H9 (cell line): Measurements from ENCODE around the gene PDE3A. TPM values are rescaled to one million over a fixed set of nuclear protein-coding genes. Genes with fewer than 3 reads are reported as not detected.

ENCODE experiments used
- DNase-seq: peaks from one replicate; pipeline ENCODE4 v3.0.0-alpha.2; 2017
- H2AFZ ChIP-seq: one replicate; pipeline ENCODE4 v1.6.1; 2013; ENCODE audit warnings: mild to moderate bottlenecking, low read length, control low read depth, moderate library complexity
- H2AK5ac ChIP-seq: 2 replicates; pipeline ENCODE4 v1.6.1; 2013; ENCODE audit warnings: low read length, control low read depth, mixed read lengths; ENCODE audit not compliant: insufficient read length
- H2BK120ac ChIP-seq: one replicate; pipeline ENCODE4 v1.6.1; 2013; ENCODE audit warnings: low read depth, mild to moderate bottlenecking, low read length, control low read depth, inconsistent platforms; ENCODE audit not compliant: poor library complexity, severe bottlenecking
- H2BK12ac ChIP-seq: 2 replicates; pipeline ENCODE4 v1.6.1; 2013; ENCODE audit warnings: low read length, control low read depth, mixed read lengths, low read depth; ENCODE audit not compliant: insufficient read length
- H2BK15ac ChIP-seq: 2 replicates; pipeline ENCODE4 v1.6.1; 2013; ENCODE audit warnings: low read depth, low read length, control low read depth
- H2BK20ac ChIP-seq: one replicate; pipeline ENCODE4 v1.6.1; 2013; ENCODE audit warnings: low read depth, mild to moderate bottlenecking, low read length, control low read depth, inconsistent platforms; ENCODE audit not compliant: poor library complexity, severe bottlenecking
- H2BK5ac ChIP-seq: 2 replicates; pipeline ENCODE4 v1.6.1; 2013; ENCODE audit warnings: low read length, control low read depth, mixed read lengths; ENCODE audit not compliant: insufficient read length
- H3K14ac ChIP-seq: 2 replicates; pipeline ENCODE4 v1.6.1; 2013; ENCODE audit warnings: low read length, control low read depth; ENCODE audit not compliant: insufficient read depth
- H3K18ac ChIP-seq: 2 replicates; pipeline ENCODE4 v1.6.1; 2013; ENCODE audit warnings: low read depth, mild to moderate bottlenecking, mixed read lengths, low read length, control low read depth; ENCODE audit not compliant: insufficient read length
- H3K23ac ChIP-seq: 2 replicates; pipeline ENCODE4 v1.6.1; 2013; ENCODE audit warnings: low read length, control low read depth, mixed read lengths, low read depth; ENCODE audit not compliant: insufficient read length
- H3K23me2 ChIP-seq: 2 replicates; pipeline ENCODE4 v1.6.1; 2013; ENCODE audit warnings: low read depth, mild to moderate bottlenecking, mixed read lengths, low read length, control low read depth; ENCODE audit not compliant: insufficient read length, poor library complexity, severe bottlenecking
- H3K27ac ChIP-seq: 2 replicates; pipeline ENCODE4 v1.5.1; 2013; ENCODE audit warnings: low read length, control low read depth, mixed read lengths, low read depth; ENCODE audit not compliant: insufficient read length
- H3K27me3 ChIP-seq: 2 replicates; pipeline ENCODE4 v1.6.1; 2013; ENCODE audit warnings: low read length, control low read depth, inconsistent platforms; ENCODE audit not compliant: insufficient read depth
- H3K4ac ChIP-seq: 2 replicates; pipeline ENCODE4 v1.6.1; 2013; ENCODE audit warnings: low read depth, mild to moderate bottlenecking, control low read depth, inconsistent platforms, low read length, moderate library complexity
- H3K4me1 ChIP-seq: 2 replicates; pipeline ENCODE4 v1.6.1; 2013; ENCODE audit warnings: low read length, control low read depth, inconsistent platforms; ENCODE audit not compliant: insufficient read depth
- H3K4me2 ChIP-seq: 2 replicates; pipeline ENCODE4 v1.6.1; 2013; ENCODE audit warnings: low read length, control low read depth, mixed read lengths; ENCODE audit not compliant: insufficient read length, insufficient read depth
- H3K56ac ChIP-seq: 2 replicates; pipeline ENCODE4 v1.6.1; 2013; ENCODE audit warnings: low read depth, mild to moderate bottlenecking, mixed read lengths, low read length, control low read depth; ENCODE audit not compliant: insufficient read length
- H3K79me1 ChIP-seq: 2 replicates; pipeline ENCODE4 v1.6.1; 2013; ENCODE audit warnings: low read depth, mild to moderate bottlenecking, moderate library complexity, low read length, control low read depth, inconsistent platforms; ENCODE audit not compliant: insufficient read depth, poor library complexity, severe bottlenecking
- H3K79me2 ChIP-seq: 2 replicates; pipeline ENCODE4 v1.6.1; 2013; ENCODE audit warnings: low read length, control low read depth, inconsistent platforms; ENCODE audit not compliant: insufficient read depth
- H3K9ac ChIP-seq: 2 replicates; pipeline ENCODE4 v1.6.1; 2013; ENCODE audit warnings: low read length, control low read depth, mixed read lengths; ENCODE audit not compliant: insufficient read length; ENCODE audit errors: extremely low read depth
- H3K9me3 ChIP-seq: one replicate; pipeline ENCODE4 v1.6.1; 2013; ENCODE audit warnings: low read depth, low read length, inconsistent platforms; ENCODE audit not compliant: control insufficient read depth
- H3T11ph ChIP-seq: one replicate; pipeline ENCODE4 v1.6.1; 2013; ENCODE audit warnings: mild to moderate bottlenecking, low read length, control low read depth, inconsistent platforms
- H4K20me1 ChIP-seq: one replicate; pipeline ENCODE4 v1.6.1; 2013; ENCODE audit not compliant: control insufficient read depth, insufficient read length, insufficient read depth
- H4K5ac ChIP-seq: 2 replicates; pipeline ENCODE4 v1.6.1; 2013; ENCODE audit warnings: low read depth, mild to moderate bottlenecking, mixed read lengths, low read length, control low read depth; ENCODE audit not compliant: insufficient read length
- H4K8ac ChIP-seq: replicated peaks from 2 replicates; pipeline ENCODE4 v1.6.1; 2013; ENCODE audit warnings: low read length, control low read depth, mixed read lengths, low read depth; ENCODE audit not compliant: insufficient read length
- H4K91ac ChIP-seq: 2 replicates; pipeline ENCODE4 v1.6.1; 2013; ENCODE audit warnings: low read depth, mild to moderate bottlenecking, moderate library complexity, mixed read lengths, low read length, control low read depth; ENCODE audit not compliant: insufficient read length
- H3K27ac Mint-ChIP-seq, 3 experiments: 2 replicates in 2 of 3; 3 replicates in 1 of 3; pipeline ENCODE4 v1.8.0; 2020 to 2021; ENCODE audit warnings: mixed read lengths in 3 of 3, mild to moderate bottlenecking in 1 of 3, moderate library complexity in 1 of 3
- H3K27me3 Mint-ChIP-seq: 2 replicates; pipeline ENCODE4 v1.8.0; 2021; ENCODE audit warnings: low read depth, mild to moderate bottlenecking, moderate library complexity, mixed read lengths
- H3K36me3 Mint-ChIP-seq, 3 experiments: 2 replicates in 2 of 3; 3 replicates in 1 of 3; pipeline ENCODE4 v1.8.0; 2020 to 2021; ENCODE audit warnings: low read depth in 3 of 3, mixed read lengths in 3 of 3; ENCODE audit not compliant: insufficient read depth in 1 of 3
- H3K4me1 Mint-ChIP-seq, 2 experiments: 2 replicates each; pipeline ENCODE4 v1.8.0; 2020; ENCODE audit warnings: mixed read lengths in 2 of 2
- H3K4me3 Mint-ChIP-seq, 2 experiments: 2 replicates in 1 of 2; 3 replicates in 1 of 2; pipeline ENCODE4 v1.8.0; 2020 to 2021; ENCODE audit warnings: mild to moderate bottlenecking in 2 of 2, mixed read lengths in 2 of 2, moderate library complexity in 1 of 2
- H3K9me3 Mint-ChIP-seq, 2 experiments: 2 replicates in 1 of 2; 3 replicates in 1 of 2; pipeline ENCODE4 v1.8.0; 2020; ENCODE audit warnings: mild to moderate bottlenecking in 2 of 2, mixed read lengths in 2 of 2, moderate library complexity in 1 of 2
- CTCF ChIP-seq: fragments of 200-600 bp; sonication (generic); conservative IDR thresholded peaks from 3 replicates; pipeline ENCODE4 v1.8.0; 2021; ENCODE audit warnings: antibody characterized with exemption, mild to moderate bottlenecking
- total RNA-seq: library from RNA; stranded (reverse); gene quantifications from 2 replicates; pipeline ENCODE4 v1.2.1, GENCODE V29; 2021

Gene PDE3A
- total RNA-seq, 1 experiment from 2014 or later, result 3.0 TPM

DNA sequence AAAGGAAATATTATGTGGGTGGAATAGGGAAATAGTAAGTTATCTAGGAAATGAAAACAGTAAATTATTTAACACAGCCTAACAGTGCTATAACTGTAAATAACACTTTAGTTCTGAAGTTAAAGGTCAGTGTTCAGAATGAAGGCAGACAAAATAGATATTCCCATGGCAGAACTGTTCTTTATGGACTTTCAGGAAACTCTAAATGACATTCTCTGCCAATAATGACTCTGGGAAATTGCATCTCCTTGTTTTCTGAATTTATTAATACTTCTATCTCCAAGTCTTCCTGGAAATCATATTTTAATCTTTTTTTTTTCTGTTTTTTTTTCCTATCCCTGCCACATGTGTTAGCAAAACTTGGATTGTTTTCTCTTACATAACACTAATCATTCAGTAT is 101.4 kb downstream of the PDE3A start:
- H2BK12ac ChIP-seq, result no peak overlapping the region
- H3K4ac ChIP-seq, result no peak overlapping the region
- no peak overlapping the region for H2AFZ ChIP-seq
- peaks cover 5 to 7% of the 10 kb centered on the region in 2 experiments; a peak in 2 of 4 replicates for H3K4me1 Mint-ChIP-seq
- H3K9me3 Mint-ChIP-seq, result peaks cover 7 to 8% of the 10 kb centered on the region in 2 experiments; a peak in 4 of 5 replicates
- no peak overlapping the region for H3K56ac ChIP-seq
- no peak overlapping the region for H2BK15ac ChIP-seq
- H3K27me3 ChIP-seq, result no peaks in the 10 kb centered on the region
- no peak overlapping the region; a peak in 1 of 7 replicates for H3K27ac Mint-ChIP-seq
- no peak overlapping the region for H3K4me3 Mint-ChIP-seq
- no peak for DNase-seq
- H4K8ac ChIP-seq, result no peak overlapping the region
- H3K14ac ChIP-seq, result no peak overlapping the region
- no peak overlapping the region for H3T11ph ChIP-seq
- H3K4me2 ChIP-seq, result no peak overlapping the region
- no peak overlapping the region for H4K91ac ChIP-seq
- H3K23ac ChIP-seq, result no peak overlapping the region
- no peaks in the 10 kb centered on the region for H3K79me2 ChIP-seq
- no peaks in the 10 kb centered on the region for H4K20me1 ChIP-seq
- no peak overlapping the region for H3K18ac ChIP-seq
- no peak overlapping the region for H2BK5ac ChIP-seq
- no peaks in the 10 kb centered on the region for H3K27me3 Mint-ChIP-seq
- no peak overlapping the region for H3K27ac ChIP-seq
- H2BK20ac ChIP-seq, result no peak overlapping the region
- peaks cover 7 to 9% (median 7%) of the 10 kb centered on the region in 3 experiments; a peak in 6 of 7 replicates for H3K36me3 Mint-ChIP-seq
- H3K9ac ChIP-seq, result no peak overlapping the region
- H3K79me1 ChIP-seq, result no peaks in the 10 kb centered on the region
- H3K4me1 ChIP-seq, result no peaks in the 10 kb centered on the region
- H3K23me2 ChIP-seq, result no peaks in the 10 kb centered on the region
- no peak for TF ChIP-seq CTCF
- H2BK120ac ChIP-seq, result no peak overlapping the region
- no peak overlapping the region for H4K5ac ChIP-seq
- no peak overlapping the region for H2AK5ac ChIP-seq
- H3K9me3 ChIP-seq, result no peaks in the 10 kb centered on the region
